Loucy (cell line): ENCODE measurements around the gene CAPN3.

Source experiments
- H2AFZ ChIP-seq: fragments of 200-600 bp; sonication (generic); 2 replicates; pipeline ENCODE4 v1.6.0; 2016; ENCODE audit warnings: antibody characterized with exemption, mild to moderate bottlenecking, low read length, moderate library complexity
- H3F3A ChIP-seq: fragments of 200-600 bp; 2 replicates; pipeline ENCODE4 v1.6.0; 2016; ENCODE audit warnings: antibody characterized with exemption, low read depth, mild to moderate bottlenecking
- H3K27me3 ChIP-seq: fragments of 200-600 bp; sonication (generic); 2 replicates; pipeline ENCODE4 v1.6.1; 2014; ENCODE audit warnings: low read length, mild to moderate bottlenecking; ENCODE audit not compliant: insufficient read depth, poor library complexity, severe bottlenecking
- H3K36me3 ChIP-seq: fragments of 200-600 bp; sonication (generic); 2 replicates; pipeline ENCODE4 v1.6.1; 2016; ENCODE audit warnings: low read length; ENCODE audit not compliant: insufficient read depth
- H3K4me1 ChIP-seq: fragments of 200-600 bp; sonication (generic); 2 replicates; pipeline ENCODE4 v1.5.1; 2014; ENCODE audit warnings: low read length, mild to moderate bottlenecking; ENCODE audit not compliant: insufficient read depth, poor library complexity, severe bottlenecking
- H3K4me2 ChIP-seq: fragments of 200-600 bp; sonication (generic); 2 replicates; pipeline ENCODE4 v1.6.0; 2014; ENCODE audit warnings: antibody characterized with exemption, low read length, low read depth, mild to moderate bottlenecking; ENCODE audit not compliant: poor library complexity, severe bottlenecking
- H3K4me3 ChIP-seq: fragments of 200-600 bp; sonication (generic); 2 replicates; pipeline ENCODE4 v1.5.1; 2014; ENCODE audit warnings: low read length, mild to moderate bottlenecking, mixed read lengths; ENCODE audit not compliant: poor library complexity, severe bottlenecking
- H3K79me2 ChIP-seq: fragments of 200-600 bp; sonication (generic); 2 replicates; pipeline ENCODE4 v1.6.1; 2014; ENCODE audit warnings: low read length; ENCODE audit not compliant: insufficient read depth
- H3K9ac ChIP-seq: fragments of 200-600 bp; sonication (generic); 2 replicates; pipeline ENCODE4 v1.6.0; 2014; ENCODE audit warnings: mild to moderate bottlenecking, low read depth, low read length, moderate library complexity; ENCODE audit not compliant: poor library complexity, severe bottlenecking
- H3K9me2 ChIP-seq: fragments of 200-600 bp; sonication (generic); replicated peaks from 2 replicates; pipeline ENCODE4 v1.6.1; 2016; ENCODE audit warnings: low read depth, low read length, mixed read lengths
- H3K9me3 ChIP-seq: fragments of 200-600 bp; sonication (generic); 2 replicates; pipeline ENCODE4 v1.6.1; 2014; ENCODE audit warnings: mild to moderate bottlenecking, antibody characterized with exemption, low read length, low read depth; ENCODE audit not compliant: insufficient read depth
- H4K20me1 ChIP-seq: fragments of 200-600 bp; sonication (generic); 2 replicates; pipeline ENCODE4 v1.6.0; 2014; ENCODE audit warnings: antibody characterized with exemption, low read length, mild to moderate bottlenecking; ENCODE audit not compliant: insufficient read depth, poor library complexity, severe bottlenecking
- CTCF ChIP-seq: fragments of 200-600 bp; sonication (generic); conservative IDR thresholded peaks from 2 replicates; pipeline ENCODE4 v1.5.1; 2014; ENCODE audit warnings: mild to moderate bottlenecking, antibody characterized with exemption, low read length
- EZH2phosphoT487 ChIP-seq: fragments of 200-600 bp; IDR thresholded peaks from 2 replicates; pipeline ENCODE4 v1.6.1; 2018; ENCODE audit warnings: antibody characterized with exemption, mild to moderate bottlenecking, moderate library complexity, borderline replicate concordance

CAPN3 gene

GRCh38 chr15:42355291-42355690 lies 4.0 kb upstream of the CAPN3 start:
- H3K79me2 ChIP-seq = no peaks in the 10 kb centered on the region
- no peak overlapping the region for H3K4me3 ChIP-seq
- no peaks in the 10 kb centered on the region for H3K4me1 ChIP-seq
- H3K36me3 ChIP-seq = no peaks in the 10 kb centered on the region
- H4K20me1 ChIP-seq = no peaks in the 10 kb centered on the region
- no peaks in the 10 kb centered on the region for H3K9me2 ChIP-seq
- H3K27me3 ChIP-seq = no peaks in the 10 kb centered on the region
- no peak overlapping the region for H2AFZ ChIP-seq
- no peak overlapping the region for H3K9ac ChIP-seq
- TF ChIP-seq EZH2phosphoT487 (no peak), CTCF (no peak)
- H3F3A ChIP-seq = no peaks in the 10 kb centered on the region
- no peaks in the 10 kb centered on the region for H3K9me3 ChIP-seq
- no peak overlapping the region for H3K4me2 ChIP-seq

DNA sequence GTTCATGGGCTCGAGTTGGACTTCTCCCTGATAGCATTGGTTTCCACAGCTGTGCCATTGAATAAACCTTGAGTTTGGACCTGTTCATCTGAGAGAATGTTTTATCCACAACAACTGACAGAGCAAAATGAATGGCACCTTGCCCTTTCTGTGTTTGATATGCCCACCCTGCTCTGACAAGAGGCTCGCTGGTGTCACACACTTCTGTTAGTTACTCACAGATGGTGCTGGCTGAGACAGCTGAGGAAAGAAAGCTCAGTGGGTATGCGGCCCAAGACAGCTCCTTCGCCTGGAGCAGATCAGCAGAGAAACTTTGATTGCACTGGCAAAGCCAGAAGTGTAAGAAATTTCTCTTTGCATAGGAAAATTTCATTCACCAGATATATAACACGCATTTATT lies 2.5 kb upstream of the CAPN3 start:
- H3K9me2 ChIP-seq = no peaks in the 10 kb centered on the region

GRCh38 chr15:42358141-42358540 lies 1.2 kb upstream of the CAPN3 start:
- no peaks in the 10 kb centered on the region for H3K9me3 ChIP-seq
- TF ChIP-seq EZH2phosphoT487 (no peak), CTCF (no peak)

More for the DNA sequence above, 2.5 kb upstream of the CAPN3 start:
- Histone ChIP-seq H3K27me3 (no peaks in the 10 kb centered on the region), H3K9ac (no peak overlapping the region), H3K9me3 (no peaks in the 10 kb centered on the region), H2AFZ (no peak overlapping the region), H3K36me3 (no peaks in the 10 kb centered on the region), H3F3A (no peaks in the 10 kb centered on the region), H4K20me1 (no peaks in the 10 kb centered on the region), H3K4me2 (no peak overlapping the region), H3K4me1 (no peaks in the 10 kb centered on the region), H3K79me2 (no peaks in the 10 kb centered on the region), H3K4me3 (no peak overlapping the region)
- TF ChIP-seq EZH2phosphoT487 = no peak
- TF ChIP-seq CTCF = no peak

More at GRCh38 chr15:42358141-42358540, 1.2 kb upstream of the CAPN3 start:
- Histone ChIP-seq H3F3A (no peaks in the 10 kb centered on the region), H3K36me3 (no peaks in the 10 kb centered on the region), H3K9me2 (no peaks in the 10 kb centered on the region), H3K4me2 (no peak overlapping the region), H2AFZ (no peak overlapping the region), H3K79me2 (no peaks in the 10 kb centered on the region), H3K27me3 (no peaks in the 10 kb centered on the region), H3K4me3 (no peak overlapping the region), H3K4me1 (no peaks in the 10 kb centered on the region), H3K9ac (no peak overlapping the region), H4K20me1 (no peaks in the 10 kb centered on the region)
